PC-9 (cell line): ENCODE data around the gene C1QTNF12.

Experiments
- EZH2 ChIP-seq: fragments of 200-600 bp; sonication (generic); IDR thresholded peaks from 2 replicates; pipeline ENCODE4 v1.8.0; 2017; ENCODE audit warnings: antibody characterized with exemption, low read depth
- TF ChIP-seq, protein P1 (sequence below): fragments of 200-600 bp; sonication (generic); conservative IDR thresholded peaks from 2 replicates; pipeline ENCODE4 v1.6.1; 2017; ENCODE audit warnings: mixed run types, antibody characterized with exemption, mild to moderate bottlenecking, moderate library complexity

DNA sequence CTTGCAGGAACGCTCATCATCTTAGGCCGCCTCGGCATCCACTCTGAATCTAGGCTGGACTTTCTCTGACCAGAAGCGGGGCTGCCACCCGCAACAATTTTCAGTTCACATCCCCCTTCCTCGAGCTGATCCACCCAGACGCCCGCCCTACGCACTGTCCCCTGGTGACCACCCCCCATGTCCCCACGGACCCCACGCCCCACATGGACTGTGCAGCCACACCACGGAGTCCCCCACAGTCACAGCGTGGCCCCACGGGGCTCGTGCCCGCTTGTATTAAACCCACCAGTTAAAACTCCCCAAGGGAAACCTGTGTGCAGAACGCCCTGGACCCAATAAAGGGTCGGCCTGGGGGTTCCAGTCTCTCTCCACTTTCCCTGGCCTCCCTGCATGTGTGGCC is 13.0 kb upstream of the C1QTNF12 start:
- TF ChIP-seq, protein P1, sequence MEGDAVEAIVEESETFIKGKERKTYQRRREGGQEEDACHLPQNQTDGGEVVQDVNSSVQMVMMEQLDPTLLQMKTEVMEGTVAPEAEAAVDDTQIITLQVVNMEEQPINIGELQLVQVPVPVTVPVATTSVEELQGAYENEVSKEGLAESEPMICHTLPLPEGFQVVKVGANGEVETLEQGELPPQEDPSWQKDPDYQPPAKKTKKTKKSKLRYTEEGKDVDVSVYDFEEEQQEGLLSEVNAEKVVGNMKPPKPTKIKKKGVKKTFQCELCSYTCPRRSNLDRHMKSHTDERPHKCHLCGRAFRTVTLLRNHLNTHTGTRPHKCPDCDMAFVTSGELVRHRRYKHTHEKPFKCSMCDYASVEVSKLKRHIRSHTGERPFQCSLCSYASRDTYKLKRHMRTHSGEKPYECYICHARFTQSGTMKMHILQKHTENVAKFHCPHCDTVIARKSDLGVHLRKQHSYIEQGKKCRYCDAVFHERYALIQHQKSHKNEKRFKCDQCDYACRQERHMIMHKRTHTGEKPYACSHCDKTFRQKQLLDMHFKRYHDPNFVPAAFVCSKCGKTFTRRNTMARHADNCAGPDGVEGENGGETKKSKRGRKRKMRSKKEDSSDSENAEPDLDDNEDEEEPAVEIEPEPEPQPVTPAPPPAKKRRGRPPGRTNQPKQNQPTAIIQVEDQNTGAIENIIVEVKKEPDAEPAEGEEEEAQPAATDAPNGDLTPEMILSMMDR, result no peak
- no peak for TF ChIP-seq EZH2
